Colonic mucosa (tissue), 4 donors: ENCODE measurements around the gene EXOC1L. TPM values are rescaled to one million over a fixed set of nuclear protein-coding genes. Genes with fewer than 3 reads are reported as not detected.

Experiments
- DNase-seq: peaks from one replicate; pipeline ENCODE4 v3.0.0-alpha.2; 2020
- H3K27ac ChIP-seq: fragments of 200-600 bp; one replicate; pipeline ENCODE4 v1.8.0; 2021
- H3K27me3 ChIP-seq: fragments of 200-600 bp; one replicate; pipeline ENCODE4 v1.8.0; 2021
- H3K36me3 ChIP-seq: fragments of 200-600 bp; one replicate; pipeline ENCODE4 v1.8.0; 2021
- H3K4me1 ChIP-seq: fragments of 200-600 bp; one replicate; pipeline ENCODE4 v1.8.0; 2021; ENCODE audit warnings: mild to moderate bottlenecking
- H3K4me3 ChIP-seq: fragments of 200-600 bp; one replicate; pipeline ENCODE4 v1.8.0; 2021
- H3K9ac ChIP-seq, 2 donors: one replicate each; pipeline ENCODE4 v1.7.0; 2013; ENCODE audit warnings: control low read depth in 2 of 2, low read depth in 2 of 2, low read length in 2 of 2
- H3K9me3 ChIP-seq: fragments of 200-600 bp; one replicate; pipeline ENCODE4 v1.8.0; 2021
- CTCF ChIP-seq: fragments of 200-600 bp; IDR thresholded peaks from one replicate; pipeline ENCODE4 v1.8.0; 2022; ENCODE audit warnings: antibody characterized with exemption, mild to moderate bottlenecking
- intact Hi-C: fragments of 100-400 bp; cut with DNase I; formaldehyde crosslinking; loops from one replicate; pipeline ENCODE4 v1.14.1; 2022
- total RNA-seq, 2 donors: library from RNA; stranded (reverse); fragmentation: NEBNext Ultra II Directional in 1 of 2; extraction: Animal tissue kit (Norgen Biotek cat#: 25700) in 1 of 2; gene quantifications; one replicate each; pipeline ENCODE4 v1.2.1, GENCODE V29; 2021
- donor health status: healthy.
- donor health status: DM: no; HTN: no; CAD: no.
- donor health status: DM: no; HTN: no; CAD: no.

Gene EXOC1L
- total RNA-seq, 2 donors from 2014 or later: not detected

DNA sequence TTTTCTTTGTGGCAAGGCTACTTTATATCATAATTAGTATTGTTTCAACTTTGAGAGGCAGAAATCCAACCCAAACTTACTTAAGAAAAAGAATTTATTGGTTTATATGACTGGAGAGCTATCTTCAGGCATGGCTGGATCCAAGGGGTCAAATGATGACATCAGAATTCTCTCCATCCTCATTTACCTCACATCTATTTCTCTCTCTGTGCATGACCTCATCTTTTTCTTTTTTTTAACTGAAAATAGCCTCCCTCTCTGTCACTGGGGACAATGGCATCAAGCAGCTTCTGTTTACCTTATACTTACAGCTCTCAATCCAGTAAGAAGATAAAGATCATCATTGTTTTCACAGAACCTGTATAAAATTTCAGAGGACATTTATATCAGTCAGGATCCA lies 12.0 kb upstream of the EXOC1L start:
- no peak for TF ChIP-seq CTCF
- no peaks in the 10 kb centered on the region for H3K27me3 ChIP-seq
- no peak for DNase-seq
- intact Hi-C loops: no loop called here
- no peaks in the 10 kb centered on the region for H3K9me3 ChIP-seq
- no peak overlapping the region for H3K27ac ChIP-seq
- no peaks in the 10 kb centered on the region for H3K36me3 ChIP-seq
- no peak overlapping the region for H3K9ac ChIP-seq
- no peak overlapping the region for H3K4me3 ChIP-seq
- no peaks in the 10 kb centered on the region for H3K4me1 ChIP-seq

DNA sequence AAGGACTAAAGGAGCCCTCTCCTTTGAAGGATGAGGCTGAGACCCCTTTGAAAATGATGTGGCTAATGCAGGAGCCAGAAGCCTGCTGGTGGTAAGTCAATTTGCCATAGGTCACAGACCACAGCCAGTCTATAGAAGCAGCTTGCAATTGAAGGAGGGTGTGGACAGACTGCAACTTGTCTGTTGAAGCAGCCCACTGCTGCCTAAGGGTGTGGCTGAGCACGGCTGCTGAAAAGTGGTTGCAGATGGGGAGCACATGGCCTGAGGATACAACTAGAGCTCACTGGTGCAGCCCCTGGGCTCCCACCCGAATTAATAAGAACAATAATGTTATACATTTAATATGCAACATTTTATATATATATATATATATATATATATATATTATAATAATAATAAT lies 11.4 kb upstream of the EXOC1L start:
- no peaks in the 10 kb centered on the region for H3K9me3 ChIP-seq
- H3K27ac ChIP-seq: no peak overlapping the region
- intact Hi-C loops: no loop called here
- H3K4me1 ChIP-seq: no peaks in the 10 kb centered on the region
- H3K36me3 ChIP-seq: no peaks in the 10 kb centered on the region
- H3K27me3 ChIP-seq: no peaks in the 10 kb centered on the region
- no peak for DNase-seq
- TF ChIP-seq CTCF: no peak
- no peak overlapping the region for H3K4me3 ChIP-seq
- H3K9ac ChIP-seq: no peak overlapping the region

GRCh38 chr4:55808632-55809031 lies 11.0 kb upstream of the EXOC1L start:
- no peaks in the 10 kb centered on the region for H3K36me3 ChIP-seq
- H3K9me3 ChIP-seq: no peaks in the 10 kb centered on the region
- no peak for DNase-seq
- H3K27ac ChIP-seq: no peak overlapping the region
- no peaks in the 10 kb centered on the region for H3K4me1 ChIP-seq
- intact Hi-C loops: no loop called here
- no peak overlapping the region for H3K4me3 ChIP-seq
- no peaks in the 10 kb centered on the region for H3K27me3 ChIP-seq
- TF ChIP-seq CTCF: no peak
- H3K9ac ChIP-seq: no peak overlapping the region

DNA sequence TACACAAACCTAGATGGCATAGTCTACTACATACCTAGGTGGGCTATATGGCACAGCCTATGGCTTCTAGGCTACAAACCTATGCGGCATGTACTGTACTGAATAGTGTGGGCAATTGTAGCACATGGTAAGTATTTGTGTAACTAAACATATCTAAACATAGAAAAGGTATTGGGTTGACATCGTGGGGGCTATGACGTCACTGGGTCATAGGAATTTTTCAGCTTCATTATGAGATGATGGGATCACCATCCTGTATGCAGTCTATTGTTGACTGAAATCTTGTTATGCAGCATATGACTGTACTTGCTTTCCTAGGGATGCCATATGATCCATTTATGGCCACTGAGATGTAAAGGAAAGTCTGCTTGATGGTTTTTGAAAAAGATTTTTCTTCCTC lies 1.9 kb upstream of the EXOC1L start:
- Histone ChIP-seq H3K9ac (no peak overlapping the region), H3K27me3 (no peaks in the 10 kb centered on the region), H3K36me3 (no peaks in the 10 kb centered on the region), H3K4me1 (no peaks in the 10 kb centered on the region), H3K27ac (no peak overlapping the region), H3K4me3 (no peak overlapping the region), H3K9me3 (no peaks in the 10 kb centered on the region)
- TF ChIP-seq CTCF: no peak
- intact Hi-C loops: no loop called here
- DNase-seq: no peak

- Histone ChIP-seq H3K36me3 (no peaks in the 10 kb centered on the region), H3K27me3 (no peaks in the 10 kb centered on the region), H3K9ac (no peak overlapping the region), H3K4me3 (no peak overlapping the region), H3K27ac (no peak overlapping the region), H3K4me1 (no peaks in the 10 kb centered on the region), H3K9me3 (no peaks in the 10 kb centered on the region)
- TF ChIP-seq CTCF: no peak
- no peak for DNase-seq
- intact Hi-C loops: no loop called here
Observed at GRCh38 chr4:55820279-55820678, 689 bp downstream of the EXOC1L start.

GRCh38 chr4:55822329-55822728 lies 2.7 kb downstream of the EXOC1L start:
- DNase-seq: no peak
- intact Hi-C loops: no loop called here
- TF ChIP-seq CTCF: no peak

More at GRCh38 chr4:55822329-55822728, 2.7 kb downstream of the EXOC1L start:
- H3K9ac ChIP-seq: no peak overlapping the region
- H3K4me1 ChIP-seq: no peaks in the 10 kb centered on the region
- no peak overlapping the region for H3K4me3 ChIP-seq
- no peaks in the 10 kb centered on the region for H3K27me3 ChIP-seq
- no peaks in the 10 kb centered on the region for H3K36me3 ChIP-seq
- H3K27ac ChIP-seq: no peak overlapping the region
- no peaks in the 10 kb centered on the region for H3K9me3 ChIP-seq
